ENCODE data around the gene EXOC6B.

The EXOC6B gene

DNA sequence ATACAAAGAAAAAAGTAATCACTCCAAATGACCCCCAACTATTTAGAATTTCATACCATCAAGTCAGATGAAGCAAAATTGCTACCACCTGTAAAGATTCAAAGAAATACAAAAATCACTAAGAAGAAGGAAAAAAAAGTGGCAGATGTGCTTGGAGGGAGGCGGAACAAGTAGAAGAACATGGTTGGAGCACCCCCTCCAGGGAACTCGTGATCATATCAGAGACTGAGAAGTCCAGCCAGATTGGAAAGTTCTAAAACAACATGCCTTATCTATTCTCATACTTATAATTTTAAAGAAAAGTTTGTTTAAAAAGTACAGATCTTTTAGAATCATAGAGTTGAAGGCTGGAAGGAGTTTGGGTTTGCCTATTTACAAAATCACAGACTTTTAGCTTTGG lies 564.8 kb downstream of the EXOC6B start:
- Histone ChIP-seq H3K27me3 (ENCODE audit: insufficient read depth, low read length, poor library complexity) (no peaks in the 10 kb centered on the region), H3K9me3 (ENCODE audit: insufficient read depth, low read length, severe bottlenecking) (no peaks in the 10 kb centered on the region), H3K27ac (ENCODE audit: low read length) (no peak overlapping the region), H3K4me3 (ENCODE audit: low read depth in 1 of 2, low read length in 2 of 2) (no peak overlapping the region), H2AFZ (ENCODE audit: low read depth, low read length) (no peak overlapping the region), H3K4me1 (ENCODE audit: insufficient read depth, low read length) (no peaks in the 10 kb centered on the region), H4K20me1 (ENCODE audit: insufficient read depth, low read length) (no peaks in the 10 kb centered on the region), H3K4me2 (ENCODE audit: insufficient read depth, low read length) (no peak overlapping the region), H3K9ac (ENCODE audit: low read depth, low read length) (no peak overlapping the region), H3K36me3 (ENCODE audit: insufficient read depth, low read length) (no peaks in the 10 kb centered on the region), H3K79me2 (ENCODE audit: insufficient read depth, low read length) (no peaks in the 10 kb centered on the region)
- ATAC-seq (ENCODE audit: insufficient read depth, low read depth) (no peak), DNase-seq (no peak)
- TF ChIP-seq, protein P1, sequence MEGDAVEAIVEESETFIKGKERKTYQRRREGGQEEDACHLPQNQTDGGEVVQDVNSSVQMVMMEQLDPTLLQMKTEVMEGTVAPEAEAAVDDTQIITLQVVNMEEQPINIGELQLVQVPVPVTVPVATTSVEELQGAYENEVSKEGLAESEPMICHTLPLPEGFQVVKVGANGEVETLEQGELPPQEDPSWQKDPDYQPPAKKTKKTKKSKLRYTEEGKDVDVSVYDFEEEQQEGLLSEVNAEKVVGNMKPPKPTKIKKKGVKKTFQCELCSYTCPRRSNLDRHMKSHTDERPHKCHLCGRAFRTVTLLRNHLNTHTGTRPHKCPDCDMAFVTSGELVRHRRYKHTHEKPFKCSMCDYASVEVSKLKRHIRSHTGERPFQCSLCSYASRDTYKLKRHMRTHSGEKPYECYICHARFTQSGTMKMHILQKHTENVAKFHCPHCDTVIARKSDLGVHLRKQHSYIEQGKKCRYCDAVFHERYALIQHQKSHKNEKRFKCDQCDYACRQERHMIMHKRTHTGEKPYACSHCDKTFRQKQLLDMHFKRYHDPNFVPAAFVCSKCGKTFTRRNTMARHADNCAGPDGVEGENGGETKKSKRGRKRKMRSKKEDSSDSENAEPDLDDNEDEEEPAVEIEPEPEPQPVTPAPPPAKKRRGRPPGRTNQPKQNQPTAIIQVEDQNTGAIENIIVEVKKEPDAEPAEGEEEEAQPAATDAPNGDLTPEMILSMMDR (IDR thresholded peaks at IDR 0.05; ENCODE audit: borderline replicate concordance, extremely low read depth, low read length, poor library complexity, severe bottlenecking) = no peak
- TF ChIP-seq EZH2 (IDR thresholded peaks at IDR 0.05; ENCODE audit: borderline replicate concordance, low read depth, low read length, severe bottlenecking) = no peak

DNA sequence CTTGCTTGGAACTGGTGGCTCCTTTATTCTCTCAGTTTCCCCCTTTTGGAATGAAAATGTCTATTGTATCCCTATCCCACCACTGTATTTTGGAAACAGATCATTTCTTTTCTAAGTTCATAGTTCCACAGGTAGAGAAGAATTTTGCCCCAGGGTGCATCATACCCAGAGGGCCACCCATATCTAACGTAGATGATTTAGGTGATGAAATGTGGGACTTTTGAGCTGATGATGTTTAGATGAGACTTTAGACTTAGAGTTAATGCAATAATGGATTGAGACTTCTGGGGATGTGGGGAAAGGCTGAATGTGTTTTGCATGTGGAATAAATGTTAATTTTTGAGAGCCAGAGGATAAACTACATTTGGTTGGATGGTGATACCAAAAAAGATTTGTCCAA lies 570.3 kb downstream of the EXOC6B start:
- Histone ChIP-seq H3K27ac (ENCODE audit: low read length) (no peak overlapping the region), H3K27me3 (ENCODE audit: insufficient read depth, low read length, poor library complexity) (no peaks in the 10 kb centered on the region), H3K4me3 (ENCODE audit: low read depth in 1 of 2, low read length in 2 of 2) (no peak overlapping the region), H3K9me3 (ENCODE audit: insufficient read depth, low read length, severe bottlenecking) (no peaks in the 10 kb centered on the region), H2AFZ (ENCODE audit: low read depth, low read length) (no peak overlapping the region), H3K4me2 (ENCODE audit: insufficient read depth, low read length) (no peak overlapping the region), H3K9ac (ENCODE audit: low read depth, low read length) (no peak overlapping the region), H3K79me2 (ENCODE audit: insufficient read depth, low read length) (no peaks in the 10 kb centered on the region), H4K20me1 (ENCODE audit: insufficient read depth, low read length) (no peaks in the 10 kb centered on the region), H3K4me1 (ENCODE audit: insufficient read depth, low read length) (no peaks in the 10 kb centered on the region), H3K36me3 (ENCODE audit: insufficient read depth, low read length) (no peaks in the 10 kb centered on the region)
- ATAC-seq (ENCODE audit: insufficient read depth, low read depth) (no peak), DNase-seq (no peak)
- no peak for TF ChIP-seq EZH2 (IDR thresholded peaks at IDR 0.05; ENCODE audit: borderline replicate concordance, low read depth, low read length, severe bottlenecking)
- TF ChIP-seq, protein P1 (IDR thresholded peaks at IDR 0.05; ENCODE audit: borderline replicate concordance, extremely low read depth, low read length, poor library complexity, severe bottlenecking) = no peak

DNA sequence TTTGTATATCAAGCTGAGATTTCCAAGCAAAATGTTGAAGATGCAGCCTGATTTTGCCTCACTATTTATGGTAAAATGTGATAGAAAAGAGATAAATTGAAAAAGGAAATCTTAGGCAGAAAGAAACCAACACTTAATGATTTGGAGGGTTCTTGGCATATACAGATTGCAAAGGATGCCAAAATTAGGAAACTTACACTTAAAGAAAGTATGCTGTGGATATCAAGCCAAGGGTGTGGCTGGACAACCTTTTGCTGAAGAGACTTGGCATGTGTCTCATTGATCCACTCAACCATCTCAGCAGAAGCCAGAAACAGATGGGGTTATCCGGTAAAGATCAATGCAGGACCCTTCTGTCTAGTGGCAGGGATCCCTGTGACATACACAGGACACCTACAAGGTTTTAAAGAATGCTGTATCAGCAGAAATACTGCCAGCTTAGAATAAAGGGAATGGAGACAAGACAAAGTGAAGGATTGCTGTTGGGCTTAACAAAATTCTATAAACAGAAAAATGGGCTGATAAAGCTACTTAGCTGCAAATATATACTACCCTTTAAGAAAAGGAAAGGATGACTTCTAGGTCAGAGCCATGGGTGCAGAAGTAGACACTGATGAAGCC lies 570.9 kb downstream of the EXOC6B start:
- Histone ChIP-seq H3K79me2 (ENCODE audit: insufficient read depth, low read length) (no peaks in the 10 kb centered on the region), H3K4me2 (ENCODE audit: insufficient read depth, low read length) (no peak overlapping the region), H3K36me3 (ENCODE audit: insufficient read depth, low read length) (no peaks in the 10 kb centered on the region), H2AFZ (ENCODE audit: low read depth, low read length) (no peak overlapping the region), H4K20me1 (ENCODE audit: insufficient read depth, low read length) (no peaks in the 10 kb centered on the region), H3K9me3 (ENCODE audit: insufficient read depth, low read length, severe bottlenecking) (no peaks in the 10 kb centered on the region), H3K4me1 (ENCODE audit: insufficient read depth, low read length) (no peaks in the 10 kb centered on the region), H3K27ac (ENCODE audit: low read length) (no peak overlapping the region), H3K27me3 (ENCODE audit: insufficient read depth, low read length, poor library complexity) (no peaks in the 10 kb centered on the region), H3K9ac (ENCODE audit: low read depth, low read length) (no peak overlapping the region), H3K4me3 (ENCODE audit: low read depth in 1 of 2, low read length in 2 of 2) (no peak overlapping the region)
- TF ChIP-seq, protein P1 (IDR thresholded peaks at IDR 0.05; ENCODE audit: borderline replicate concordance, extremely low read depth, low read length, poor library complexity, severe bottlenecking) = no peak
- TF ChIP-seq EZH2 (IDR thresholded peaks at IDR 0.05; ENCODE audit: borderline replicate concordance, low read depth, low read length, severe bottlenecking) = no peak
- DNase-seq = no peak
- no peak for ATAC-seq (ENCODE audit: insufficient read depth, low read depth)
